CD4-positive, alpha-beta T cell treated with Interleukin-15 for 1 hour (primary cell): ENCODE data around the gene SOX14.

Experiments
- DNase-seq: peaks from one replicate; pipeline ENCODE4 v3.0.0-alpha.2; 2020

SOX14 gene

GRCh38 chr3:137768361-137769321 is 4.5 kb downstream of the SOX14 start:
- DNase-seq, result no peak

- no peak for DNase-seq
These were observed 5.4 kb downstream of the SOX14 start for GRCh38 chr3:137769322-137770065.

- no peak for DNase-seq
These were observed 6.1 kb downstream of the SOX14 start for GRCh38 chr3:137770066-137770834.

GRCh38 chr3:137770835-137771399 is 6.8 kb downstream of the SOX14 start:
- DNase-seq, result no peak

- DNase-seq, result no peak
These were observed 7.5 kb downstream of the SOX14 start for GRCh38 chr3:137771401-137772213.

- no peak for DNase-seq
These were observed 8.3 kb downstream of the SOX14 start for GRCh38 chr3:137772214-137772955.

GRCh38 chr3:137778941-137779340 is 14.8 kb downstream of the SOX14 start:
- DNase-seq, result no peak

GRCh38 chr3:137787529-137787928 is 23.4 kb downstream of the SOX14 start:
- no peak for DNase-seq

GRCh38 chr3:137789236-137789635 is 25.1 kb downstream of the SOX14 start:
- DNase-seq, result no peak

GRCh38 chr3:137792626-137793271 is 28.6 kb downstream of the SOX14 start:
- DNase-seq, result no peak

- no peak for DNase-seq
These were observed 32.9 kb downstream of the SOX14 start for GRCh38 chr3:137796993-137797392.

- DNase-seq, result no peak
These were observed 39.1 kb downstream of the SOX14 start for GRCh38 chr3:137803215-137803614.

GRCh38 chr3:137807998-137808397 is 43.9 kb downstream of the SOX14 start:
- no peak for DNase-seq

- no peak for DNase-seq
These were observed 45.4 kb downstream of the SOX14 start for GRCh38 chr3:137809509-137809908.

GRCh38 chr3:137812023-137812422 is 47.9 kb downstream of the SOX14 start:
- DNase-seq, result no peak

GRCh38 chr3:137815251-137815650 is 51.1 kb downstream of the SOX14 start:
- no peak for DNase-seq
